AG09309 (cell line): ENCODE data around the gene GIPR.
A peak's percentile ranks its signal among the peaks of the same experiment; 100 is the strongest.
"Not testable (repeated sequence)": the region's sequence is repeated elsewhere in the genome, so short reads cannot be mapped to it uniquely, and the experiment has no call there.

Experiments used
- DNase-seq: peaks from one replicate; pipeline ENCODE4 v3.0.0-alpha.2; 2010; ENCODE audit warnings: low read depth
- H3K4me3 ChIP-seq: 2 replicates; pipeline ENCODE4 v1.5.1; 2011; ENCODE audit warnings: mild to moderate bottlenecking, low read depth, low read length, moderate library complexity; ENCODE audit not compliant: control insufficient read depth
- CTCF ChIP-seq: IDR thresholded peaks from 2 replicates; pipeline ENCODE4 v1.5.1; 2011; ENCODE audit warnings: mild to moderate bottlenecking, low read depth, low read length, inconsistent platforms; ENCODE audit not compliant: insufficient read depth, control insufficient read depth; ENCODE audit errors: missing control alignments

GIPR gene

GRCh38 chr19:45667620-45668341 is at the start of gene GIPR:
Gene GIPR, plus strand, starts transcription at chr19:45668221. Its CDS starts 1,300 bp downstream, at chr19:45669521.
- peak within 1 kb of the TSS; percentile 19 for H3K4me3 ChIP-seq
- DNase-seq = no peak
- no peak for TF ChIP-seq CTCF

- no peak for DNase-seq
- TF ChIP-seq CTCF = no peak
- H3K4me3 ChIP-seq = no peak overlapping the region
These were observed 46.6 kb upstream of the GIPR start for GRCh38 chr19:45621389-45621788.

GRCh38 chr19:45621976-45622503 is 46.0 kb upstream of the GIPR start:
- H3K4me3 ChIP-seq = no peak overlapping the region
- DNase-seq = no peak
- no peak for TF ChIP-seq CTCF

- no peak overlapping the region for H3K4me3 ChIP-seq
- no peak for TF ChIP-seq CTCF
- no peak for DNase-seq
These were observed 44.0 kb upstream of the GIPR start for GRCh38 chr19:45623984-45624383.

- not testable (repeated sequence) for DNase-seq, H3K4me3 ChIP-seq
These were observed 39.8 kb upstream of the GIPR start for GRCh38 chr19:45628219-45628618.

GRCh38 chr19:45629704-45630103 is 38.3 kb upstream of the GIPR start:
- H3K4me3 ChIP-seq = no peak overlapping the region
- no peak for TF ChIP-seq CTCF
- no peak for DNase-seq

- DNase-seq = peak; percentile 87
- TF ChIP-seq CTCF = no peak
- no peak overlapping the region for H3K4me3 ChIP-seq
These were observed 37.6 kb upstream of the GIPR start for GRCh38 chr19:45630463-45630862.
